ENCODE data around the gene ARHGAP24.

The ARHGAP24 gene

GRCh38 chr4:85696661-85697060, 221.7 kb downstream of the ARHGAP24 start:
- DNase-seq (ENCODE audit: low read depth in 2 of 2): no peak

GRCh38 chr4:85697854-85698253, 222.9 kb downstream of the ARHGAP24 start:
- DNase-seq (ENCODE audit: low read depth in 2 of 2): no peak

- no peak for DNase-seq (ENCODE audit: low read depth in 2 of 2)
Observed at GRCh38 chr4:85700362-85700761, 225.4 kb downstream of the ARHGAP24 start.

DNA sequence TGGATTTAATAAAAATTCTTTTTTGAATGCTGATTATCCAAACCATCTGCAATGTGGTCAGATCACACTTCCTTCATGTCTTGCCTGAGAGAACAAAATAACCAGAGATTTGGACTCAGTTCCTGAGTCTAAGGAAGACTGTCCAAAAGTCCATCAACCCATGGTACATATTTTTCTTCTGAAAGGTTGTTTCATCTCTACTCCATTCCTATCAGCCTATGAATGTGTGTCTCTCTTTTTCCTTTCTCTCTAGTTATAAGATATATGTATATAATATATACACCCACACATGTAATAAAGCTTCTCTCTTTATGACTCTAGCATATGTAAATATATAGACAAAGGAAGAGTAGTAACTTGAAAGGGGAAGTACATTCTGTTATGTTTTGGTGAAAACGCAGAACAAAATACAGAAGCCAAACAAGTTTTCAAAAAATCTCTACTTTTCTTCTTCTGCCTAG, 226.9 kb downstream of the ARHGAP24 start:
- no peak for DNase-seq (ENCODE audit: low read depth in 2 of 2)

GRCh38 chr4:85703096-85703495, 228.1 kb downstream of the ARHGAP24 start:
- no peak for DNase-seq (ENCODE audit: low read depth in 2 of 2)

DNA sequence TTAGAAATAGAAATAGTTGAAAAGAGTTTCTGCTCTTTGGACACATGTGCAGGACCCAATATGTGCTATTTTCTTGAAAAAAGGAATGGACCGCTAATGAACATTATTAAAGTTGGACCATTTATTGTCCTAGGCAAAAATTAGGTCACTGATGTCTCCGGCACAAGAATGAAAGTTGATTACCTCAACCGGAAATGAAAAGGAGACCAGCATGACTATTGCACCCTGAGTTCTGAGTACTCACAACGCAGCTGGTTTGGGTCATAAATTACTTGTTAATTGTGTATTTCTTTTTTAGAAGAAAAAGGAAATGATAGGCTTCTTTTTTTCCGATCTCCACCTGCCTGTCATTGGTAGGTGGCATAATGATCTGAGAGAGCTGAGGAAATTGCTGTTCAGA, 232.7 kb downstream of the ARHGAP24 start:
- no peak for DNase-seq (ENCODE audit: low read depth in 2 of 2)

GRCh38 chr4:85708468-85708867, 233.5 kb downstream of the ARHGAP24 start:
- DNase-seq (ENCODE audit: low read depth in 2 of 2): no peak

- DNase-seq (ENCODE audit: low read depth in 2 of 2): no peak
Observed at GRCh38 chr4:85713005-85713404, 238.1 kb downstream of the ARHGAP24 start.

- no peak for DNase-seq (ENCODE audit: low read depth in 2 of 2)
Observed at GRCh38 chr4:85715991-85716737, 241.2 kb downstream of the ARHGAP24 start.

DNA sequence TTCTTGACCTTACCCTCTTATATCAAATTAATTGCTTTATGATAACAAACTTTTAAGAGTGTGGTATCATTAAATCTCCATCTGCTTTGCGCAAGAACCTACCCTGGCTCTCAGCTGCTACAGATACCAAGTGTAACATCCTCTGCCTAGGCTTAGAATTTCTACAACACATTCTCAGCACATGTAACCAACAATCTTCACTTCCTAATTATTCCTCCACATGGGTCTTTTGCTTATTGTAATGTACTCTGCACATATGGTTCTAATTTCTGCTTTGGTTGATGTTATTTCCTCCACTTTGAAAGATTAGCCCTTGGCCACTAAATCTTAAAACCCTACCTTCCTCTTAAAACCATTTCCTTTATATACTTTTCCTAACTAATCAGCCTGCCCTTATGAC, 242.4 kb downstream of the ARHGAP24 start:
- DNase-seq (ENCODE audit: low read depth in 2 of 2): no peak

- no peak for DNase-seq (ENCODE audit: low read depth in 2 of 2)
Observed at GRCh38 chr4:85717847-85718246, 242.9 kb downstream of the ARHGAP24 start.

GRCh38 chr4:85720735-85721134, 245.8 kb downstream of the ARHGAP24 start:
- DNase-seq (ENCODE audit: low read depth in 2 of 2): no peak

DNA sequence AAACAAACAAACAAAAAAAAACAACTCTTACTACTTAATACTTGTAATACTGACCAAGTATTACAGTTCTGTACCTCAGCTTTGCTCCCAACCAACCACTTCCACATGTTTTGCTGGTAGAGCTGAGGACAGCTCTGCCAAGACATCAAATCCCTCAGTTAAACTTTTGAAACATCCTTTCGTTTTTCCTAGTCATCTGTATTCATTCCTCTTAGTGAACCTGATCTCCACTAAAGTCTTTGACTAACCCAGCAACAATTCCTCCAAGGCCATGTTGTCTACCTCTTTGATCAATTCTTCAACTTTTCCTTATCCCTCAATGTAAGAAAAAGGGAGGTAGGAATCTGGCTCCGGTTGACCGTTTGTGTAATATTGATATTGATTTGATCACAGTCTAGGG, 247.5 kb downstream of the ARHGAP24 start:
- DNase-seq (ENCODE audit: low read depth in 2 of 2): no peak

GRCh38 chr4:85722807-85723206, 247.9 kb downstream of the ARHGAP24 start:
- no peak for DNase-seq (ENCODE audit: low read depth in 2 of 2)

- DNase-seq (ENCODE audit: low read depth in 2 of 2): no peak
Observed at GRCh38 chr4:85724791-85725563, 250.0 kb downstream of the ARHGAP24 start.

- DNase-seq (ENCODE audit: low read depth in 2 of 2): no peak
Observed at GRCh38 chr4:85725721-85726170, 250.8 kb downstream of the ARHGAP24 start.

DNA sequence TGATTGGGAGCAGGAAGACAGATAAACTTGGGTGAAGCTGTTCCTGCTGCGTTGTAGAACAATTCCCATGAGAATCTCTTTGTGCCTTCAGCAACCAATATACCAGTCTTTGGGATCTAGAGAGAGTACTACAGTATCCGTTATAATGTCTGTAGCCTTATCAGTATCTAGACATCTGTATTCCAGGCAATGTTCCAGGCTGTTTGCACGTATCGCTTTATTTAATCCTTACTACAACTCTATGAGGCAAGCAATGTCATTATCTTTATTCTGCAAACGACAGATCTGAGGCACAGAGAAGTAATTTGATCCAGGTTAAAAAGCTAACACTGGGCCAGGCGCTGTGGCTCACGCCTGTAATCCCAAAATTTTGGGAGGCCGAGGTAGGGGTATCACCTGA, 251.6 kb downstream of the ARHGAP24 start:
- no peak for DNase-seq (ENCODE audit: low read depth in 2 of 2)

GRCh38 chr4:85728464-85728863, 253.5 kb downstream of the ARHGAP24 start:
- no peak for DNase-seq (ENCODE audit: low read depth in 2 of 2)

DNA sequence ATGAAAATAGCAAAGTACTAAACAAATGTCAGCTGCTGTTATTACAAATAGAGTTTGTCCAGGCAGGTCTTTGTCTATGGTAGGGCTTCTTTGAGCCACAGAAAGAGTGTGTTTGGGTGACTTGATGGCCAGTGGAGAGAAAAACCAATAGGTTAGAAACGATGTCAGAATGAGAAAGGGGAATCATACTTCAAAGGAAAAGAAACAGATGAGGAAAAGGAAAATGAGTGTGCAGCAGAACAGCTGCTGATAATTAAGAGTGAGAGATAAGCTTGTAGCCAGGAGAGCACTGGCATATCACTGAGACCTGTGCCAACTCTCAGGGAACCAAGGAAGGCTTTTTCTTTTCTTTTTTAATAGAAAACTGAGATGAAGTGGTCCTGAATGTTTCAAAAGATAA, 257.2 kb downstream of the ARHGAP24 start:
- no peak for DNase-seq (ENCODE audit: low read depth in 2 of 2)

DNA sequence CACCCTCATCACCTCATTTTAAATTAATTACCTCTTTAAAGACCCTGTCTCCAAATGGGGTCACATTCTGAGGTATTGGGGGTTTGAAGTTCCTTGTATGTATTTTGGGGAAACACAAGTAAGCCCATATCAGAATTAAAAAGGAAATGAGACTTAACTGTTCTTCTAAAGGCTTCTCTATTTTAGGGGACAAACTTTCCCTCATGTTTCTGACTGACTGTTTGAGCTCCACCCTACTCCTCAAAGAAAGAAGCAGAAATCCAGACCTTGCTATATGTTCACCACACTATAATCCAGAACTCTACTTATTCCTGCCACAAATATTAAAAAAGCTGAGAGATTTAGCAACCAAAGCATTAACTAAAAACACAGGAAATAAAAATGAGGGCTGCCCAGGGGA, 258.8 kb downstream of the ARHGAP24 start:
- DNase-seq (ENCODE audit: low read depth in 2 of 2): no peak

- no peak for DNase-seq (ENCODE audit: low read depth in 2 of 2)
Observed at GRCh38 chr4:85734424-85734831, 259.5 kb downstream of the ARHGAP24 start.

- DNase-seq (ENCODE audit: low read depth in 2 of 2): no peak
Observed at GRCh38 chr4:85736571-85736970, 261.6 kb downstream of the ARHGAP24 start.

DNA sequence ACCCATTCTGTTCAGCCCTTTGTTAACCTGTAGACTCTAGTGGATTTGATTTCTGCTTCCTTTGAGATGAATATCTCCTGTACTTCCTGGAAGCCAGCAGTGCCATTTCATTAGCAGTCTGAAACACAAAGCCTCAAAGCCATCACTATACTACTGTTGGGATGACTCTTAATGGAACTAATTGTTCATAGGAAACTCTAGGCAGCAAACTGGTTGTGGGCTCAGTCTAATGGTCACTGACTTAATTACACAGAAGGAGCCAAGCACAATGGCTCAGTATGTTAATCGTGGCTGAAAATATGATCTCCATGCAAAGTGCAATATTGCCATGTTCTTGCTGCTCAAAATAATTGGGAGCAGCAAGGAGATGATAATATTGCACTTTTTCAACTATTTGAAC, 262.3 kb downstream of the ARHGAP24 start:
- DNase-seq (ENCODE audit: low read depth in 2 of 2): no peak

Data from stimulated activated CD8-positive, alpha-beta memory T cell treated with anti-CD3 and anti-CD28 coated beads, Interleukin-7, amount 100 ng/mL, for 4 hours (primary cell).